HEK293 (cell line): ENCODE measurements around the gene IMPDH1.

ENCODE experiments used
- CTCF ChIA-PET: fragments of 350-600 bp; formaldehyde crosslinking; extraction: SDS; loops from one replicate; lab custom pipeline; 2021; ENCODE audit warnings: antibody characterized with exemption; lab: Yijun Ruan, JAX
- POLR2A ChIA-PET: fragments of 300-600 bp; formaldehyde crosslinking; extraction: SDS; loops from one replicate; lab custom pipeline; 2020; ENCODE audit warnings: antibody characterized with exemption, inconsistent platforms; lab: Yijun Ruan, JAX
- H3K27ac ChIP-seq: fragments of 200-500 bp; sonication (Bioruptor generic); 2 replicates; pipeline ENCODE4 v1.5.1; 2014; ENCODE audit warnings: low read depth, low read length, control low read depth, inconsistent platforms; ENCODE audit errors: extremely low read depth
- H3K36me3 ChIP-seq, 2 experiments: fragments of 200-500 bp in 1 of 2; sonication (Bioruptor generic) in 1 of 2; 1 replicate in 1 of 2; 2 replicates in 1 of 2; pipeline ENCODE4 v1.5.1; 2014 to 2017; ENCODE audit warnings: inconsistent platforms in 2 of 2, low read length in 2 of 2; ENCODE audit not compliant: control insufficient read depth in 2 of 2, insufficient read depth in 1 of 2
- H3K4me1 ChIP-seq: fragments of 200-500 bp; sonication (Bioruptor generic); 2 replicates; pipeline ENCODE4 v1.5.1; 2014; ENCODE audit warnings: mild to moderate bottlenecking, low read length, inconsistent platforms; ENCODE audit not compliant: control insufficient read depth, insufficient read depth
- H3K4me3 ChIP-seq: 2 replicates; pipeline ENCODE4 v1.5.1; 2011; ENCODE audit warnings: low read depth, mild to moderate bottlenecking, control low read depth, low read length, moderate library complexity
- H3K9me3 ChIP-seq: fragments of 200-500 bp; sonication (Bioruptor generic); 2 replicates; pipeline ENCODE4 v1.5.1; 2014; ENCODE audit warnings: low read depth, low read length, inconsistent platforms; ENCODE audit not compliant: control insufficient read depth, insufficient read depth
- EGR2 ChIP-seq: fragments of 450-650 bp; formaldehyde crosslinking; IDR thresholded peaks from 2 replicates; pipeline ENCODE4 v1.5.1; 2016; ENCODE audit warnings: low read depth, missing biosample characterization, missing genetic modification characterization
- GLIS1 ChIP-seq: fragments of 450-650 bp; formaldehyde crosslinking; IDR thresholded peaks from 2 replicates; pipeline ENCODE4 v1.5.1; 2016; ENCODE audit warnings: missing biosample characterization, missing genetic modification characterization
- GLIS2 ChIP-seq: fragments of 450-650 bp; formaldehyde crosslinking; IDR thresholded peaks from 2 replicates; pipeline ENCODE4 v1.5.1; 2016; ENCODE audit warnings: missing biosample characterization, missing genetic modification characterization
- HOXC10 ChIP-seq: sonication (generic); formaldehyde crosslinking; IDR thresholded peaks from 2 replicates; pipeline ENCODE4 v1.8.1; 2023; ENCODE audit warnings: mild to moderate bottlenecking, missing genetic modification reagents
- IKZF3 ChIP-seq: fragments of 450-650 bp; IDR thresholded peaks from 2 replicates; pipeline ENCODE4 v1.5.0; 2018; ENCODE audit warnings: missing biosample characterization, mild to moderate bottlenecking, missing genetic modification characterization, moderate library complexity
- MEIS1 ChIP-seq: sonication (generic); formaldehyde crosslinking; IDR thresholded peaks from 2 replicates; pipeline ENCODE4 v1.8.1; 2022; ENCODE audit warnings: missing genetic modification reagents, mild to moderate bottlenecking, borderline replicate concordance
- MYNN ChIP-seq: fragments of 450-650 bp; formaldehyde crosslinking; IDR thresholded peaks from 2 replicates; pipeline ENCODE4 v1.5.1; 2016; ENCODE audit warnings: missing biosample characterization, missing genetic modification characterization, borderline replicate concordance
- SALL2 ChIP-seq: fragments of 450-650 bp; formaldehyde crosslinking; IDR thresholded peaks from 2 replicates; pipeline ENCODE4 v1.5.0; 2017; ENCODE audit warnings: missing biosample characterization, mild to moderate bottlenecking, missing genetic modification characterization, borderline replicate concordance
- SETDB1 ChIP-seq: IDR thresholded peaks from one replicate; pipeline ENCODE4 v1.6.1; 2017; ENCODE audit warnings: mild to moderate bottlenecking, low read length, moderate library complexity, mixed read lengths; ENCODE audit not compliant: insufficient read length
- SP2 ChIP-seq: fragments of 450-650 bp; formaldehyde crosslinking; IDR thresholded peaks from 2 replicates; pipeline ENCODE4 v1.5.1; 2016; ENCODE audit warnings: missing biosample characterization, missing genetic modification characterization
- TRIM28 ChIP-seq: IDR thresholded peaks from 2 replicates; pipeline ENCODE4 v1.6.1; 2011; ENCODE audit warnings: low read length, control low read depth, borderline replicate concordance
- ZEB2 ChIP-seq: fragments of 450-650 bp; formaldehyde crosslinking; IDR thresholded peaks from 2 replicates; pipeline ENCODE4 v1.5.1; 2016; ENCODE audit warnings: missing biosample characterization, missing genetic modification characterization
- ZFP3 ChIP-seq: fragments of 450-650 bp; formaldehyde crosslinking; IDR thresholded peaks from 2 replicates; pipeline ENCODE4 v1.5.1; 2016; ENCODE audit warnings: low read depth, missing biosample characterization, missing genetic modification characterization
- ZNF114 ChIP-seq: fragments of 450-650 bp; formaldehyde crosslinking; IDR thresholded peaks from 2 replicates; pipeline ENCODE4 v1.5.0; 2017; ENCODE audit warnings: missing biosample characterization, missing genetic modification characterization
- ZNF157 ChIP-seq: fragments of 450-650 bp; formaldehyde crosslinking; IDR thresholded peaks from 2 replicates; pipeline ENCODE4 v1.5.1; 2016; ENCODE audit warnings: missing biosample characterization, missing genetic modification characterization
- ZNF169 ChIP-seq: fragments of 450-650 bp; formaldehyde crosslinking; IDR thresholded peaks from 2 replicates; pipeline ENCODE4 v1.5.1; 2016; ENCODE audit warnings: missing biosample characterization, missing genetic modification characterization
- ZNF211 ChIP-seq: fragments of 450-650 bp; formaldehyde crosslinking; IDR thresholded peaks from 2 replicates; pipeline ENCODE4 v1.5.1; 2016; ENCODE audit warnings: low read depth, missing biosample characterization, missing genetic modification characterization
- ZNF23 ChIP-seq: fragments of 450-650 bp; formaldehyde crosslinking; IDR thresholded peaks from 2 replicates; pipeline ENCODE4 v1.5.1; 2016; ENCODE audit warnings: missing biosample characterization, missing genetic modification characterization, borderline replicate concordance
- ZNF239 ChIP-seq: fragments of 450-650 bp; formaldehyde crosslinking; IDR thresholded peaks from 2 replicates; pipeline ENCODE4 v1.5.1; 2016; ENCODE audit warnings: missing biosample characterization, missing genetic modification characterization
- ZNF311 ChIP-seq: fragments of 450-650 bp; formaldehyde crosslinking; IDR thresholded peaks from 2 replicates; pipeline ENCODE4 v1.5.1; 2017; ENCODE audit warnings: missing biosample characterization, missing genetic modification characterization, borderline replicate concordance
- ZNF549 ChIP-seq: fragments of 450-650 bp; IDR thresholded peaks from 2 replicates; pipeline ENCODE4 v1.5.1; 2018; ENCODE audit warnings: missing biosample characterization, missing genetic modification characterization, mild to moderate bottlenecking, inconsistent platforms, moderate library complexity
- ZNF600 ChIP-seq: fragments of 450-650 bp; formaldehyde crosslinking; IDR thresholded peaks from 2 replicates; pipeline ENCODE4 v1.5.1; 2016; ENCODE audit warnings: missing biosample characterization, missing genetic modification characterization
- ZNF623 ChIP-seq: fragments of 450-650 bp; formaldehyde crosslinking; IDR thresholded peaks from 2 replicates; pipeline ENCODE4 v1.5.1; 2016; ENCODE audit warnings: missing biosample characterization, missing genetic modification characterization
- ZNF626 ChIP-seq: fragments of 450-650 bp; sonication (Bioruptor Pico); formaldehyde crosslinking; IDR thresholded peaks from 2 replicates; pipeline ENCODE4 v1.5.1; 2018; ENCODE audit warnings: missing biosample characterization, missing genetic modification characterization, inconsistent platforms
- ZNF629 ChIP-seq: fragments of 450-650 bp; formaldehyde crosslinking; IDR thresholded peaks from 2 replicates; pipeline ENCODE4 v1.5.1; 2017; ENCODE audit warnings: missing biosample characterization, missing genetic modification characterization
- ZNF677 ChIP-seq: fragments of 450-650 bp; IDR thresholded peaks from 2 replicates; pipeline ENCODE4 v1.5.0; 2018; ENCODE audit warnings: missing biosample characterization, mild to moderate bottlenecking, missing genetic modification characterization, moderate library complexity
- ZNF76 ChIP-seq: fragments of 450-650 bp; formaldehyde crosslinking; IDR thresholded peaks from 2 replicates; pipeline ENCODE4; 2016; ENCODE audit warnings: low read depth, missing biosample characterization, missing genetic modification characterization, borderline replicate concordance
- ZNF777 ChIP-seq: fragments of 450-650 bp; formaldehyde crosslinking; IDR thresholded peaks from 2 replicates; pipeline ENCODE4 v1.5.1; 2017; ENCODE audit warnings: missing biosample characterization, missing genetic modification characterization, borderline replicate concordance
- ZNF791 ChIP-seq: fragments of 450-650 bp; formaldehyde crosslinking; IDR thresholded peaks from 2 replicates; pipeline ENCODE4 v1.5.1; 2016; ENCODE audit warnings: missing biosample characterization, missing genetic modification characterization
- ZNF843 ChIP-seq: fragments of 450-650 bp; formaldehyde crosslinking; IDR thresholded peaks from 2 replicates; pipeline ENCODE4 v1.5.1; 2016; ENCODE audit warnings: missing biosample characterization, missing genetic modification characterization
- ZSCAN16 ChIP-seq: fragments of 450-650 bp; formaldehyde crosslinking; IDR thresholded peaks from 2 replicates; pipeline ENCODE4 v1.5.1; 2016; ENCODE audit warnings: missing biosample characterization, missing genetic modification characterization
- TF ChIP-seq, protein P1 (sequence below): fragments of 450-650 bp; formaldehyde crosslinking; IDR thresholded peaks from 2 replicates; pipeline ENCODE4 v1.5.1; 2016; ENCODE audit warnings: missing biosample characterization, missing genetic modification characterization, borderline replicate concordance
- TF ChIP-seq, protein P2 (sequence below): fragments of 450-650 bp; formaldehyde crosslinking; IDR thresholded peaks from 2 replicates; pipeline ENCODE4 v1.5.1; 2016; ENCODE audit warnings: missing biosample characterization, missing genetic modification characterization

Gene IMPDH1

DNA sequence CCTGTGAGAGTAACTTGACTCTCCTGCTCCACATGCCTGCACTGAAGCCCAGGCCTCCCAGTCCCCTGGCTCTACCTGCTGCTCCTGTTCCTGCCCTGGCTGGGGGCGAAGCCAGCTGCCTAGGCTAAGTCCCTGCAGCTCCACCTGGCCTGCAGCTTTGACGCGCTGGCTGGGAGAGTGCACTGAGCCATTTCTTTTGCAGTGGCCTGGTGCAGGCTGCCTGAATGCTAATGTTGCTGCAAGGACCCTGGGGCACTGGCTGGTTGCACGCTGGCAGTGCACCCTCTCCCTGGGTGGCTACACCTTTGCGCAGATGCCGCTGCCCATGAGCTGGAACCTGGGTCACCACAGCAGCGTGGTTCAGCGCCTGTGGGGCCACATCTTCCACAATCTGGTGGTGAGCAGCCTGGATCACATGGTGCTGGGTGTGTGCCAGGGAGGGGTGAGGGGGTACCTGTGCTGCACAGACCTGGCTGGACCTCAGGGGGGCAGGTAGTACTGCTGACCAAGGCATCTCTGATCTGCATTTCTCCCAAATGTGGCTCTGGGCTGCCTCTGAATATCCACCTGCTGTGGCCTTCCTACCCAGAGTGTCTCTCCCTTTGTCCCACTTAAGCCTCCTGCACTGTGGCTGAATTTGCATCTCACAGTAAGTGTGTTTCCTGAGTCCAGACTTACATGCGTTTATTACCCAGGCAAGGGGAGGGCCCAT lies 20.0 kb downstream of the IMPDH1 start (continued):
- TF ChIP-seq ZFP3: no peak
- TF ChIP-seq, protein P1, sequence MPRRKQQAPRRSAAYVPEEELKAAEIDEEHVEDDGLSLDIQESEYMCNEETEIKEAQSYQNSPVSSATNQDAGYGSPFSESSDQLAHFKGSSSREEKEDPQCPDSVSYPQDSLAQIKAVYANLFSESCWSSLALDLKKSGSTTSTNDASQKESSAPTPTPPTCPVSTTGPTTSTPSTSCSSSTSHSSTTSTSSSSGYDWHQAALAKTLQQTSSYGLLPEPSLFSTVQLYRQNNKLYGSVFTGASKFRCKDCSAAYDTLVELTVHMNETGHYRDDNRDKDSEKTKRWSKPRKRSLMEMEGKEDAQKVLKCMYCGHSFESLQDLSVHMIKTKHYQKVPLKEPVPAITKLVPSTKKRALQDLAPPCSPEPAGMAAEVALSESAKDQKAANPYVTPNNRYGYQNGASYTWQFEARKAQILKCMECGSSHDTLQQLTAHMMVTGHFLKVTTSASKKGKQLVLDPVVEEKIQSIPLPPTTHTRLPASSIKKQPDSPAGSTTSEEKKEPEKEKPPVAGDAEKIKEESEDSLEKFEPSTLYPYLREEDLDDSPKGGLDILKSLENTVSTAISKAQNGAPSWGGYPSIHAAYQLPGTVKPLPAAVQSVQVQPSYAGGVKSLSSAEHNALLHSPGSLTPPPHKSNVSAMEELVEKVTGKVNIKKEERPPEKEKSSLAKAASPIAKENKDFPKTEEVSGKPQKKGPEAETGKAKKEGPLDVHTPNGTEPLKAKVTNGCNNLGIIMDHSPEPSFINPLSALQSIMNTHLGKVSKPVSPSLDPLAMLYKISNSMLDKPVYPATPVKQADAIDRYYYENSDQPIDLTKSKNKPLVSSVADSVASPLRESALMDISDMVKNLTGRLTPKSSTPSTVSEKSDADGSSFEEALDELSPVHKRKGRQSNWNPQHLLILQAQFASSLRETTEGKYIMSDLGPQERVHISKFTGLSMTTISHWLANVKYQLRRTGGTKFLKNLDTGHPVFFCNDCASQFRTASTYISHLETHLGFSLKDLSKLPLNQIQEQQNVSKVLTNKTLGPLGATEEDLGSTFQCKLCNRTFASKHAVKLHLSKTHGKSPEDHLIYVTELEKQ (tag by site-specific recombination): no peak
- TF ChIP-seq ZNF600: peak; percentile 84
- TF ChIP-seq ZNF239 (tag by site-specific recombination): no peak
- no peak for TF ChIP-seq TRIM28
- TF ChIP-seq HOXC10 (CRISPR knock-in tag): no peak
- TF ChIP-seq ZEB2 (tag by site-specific recombination): no peak
- no peak for TF ChIP-seq ZSCAN16
- peak; percentile 74; the same call in 1 of the 2 replicates for TF ChIP-seq GLIS2 (tag by site-specific recombination)
- peak; percentile 97; the same call in 1 of the 2 replicates for TF ChIP-seq GLIS1 (tag by site-specific recombination)
- no peak for TF ChIP-seq IKZF3 (tag by site-specific recombination)
- TF ChIP-seq, protein P2, sequence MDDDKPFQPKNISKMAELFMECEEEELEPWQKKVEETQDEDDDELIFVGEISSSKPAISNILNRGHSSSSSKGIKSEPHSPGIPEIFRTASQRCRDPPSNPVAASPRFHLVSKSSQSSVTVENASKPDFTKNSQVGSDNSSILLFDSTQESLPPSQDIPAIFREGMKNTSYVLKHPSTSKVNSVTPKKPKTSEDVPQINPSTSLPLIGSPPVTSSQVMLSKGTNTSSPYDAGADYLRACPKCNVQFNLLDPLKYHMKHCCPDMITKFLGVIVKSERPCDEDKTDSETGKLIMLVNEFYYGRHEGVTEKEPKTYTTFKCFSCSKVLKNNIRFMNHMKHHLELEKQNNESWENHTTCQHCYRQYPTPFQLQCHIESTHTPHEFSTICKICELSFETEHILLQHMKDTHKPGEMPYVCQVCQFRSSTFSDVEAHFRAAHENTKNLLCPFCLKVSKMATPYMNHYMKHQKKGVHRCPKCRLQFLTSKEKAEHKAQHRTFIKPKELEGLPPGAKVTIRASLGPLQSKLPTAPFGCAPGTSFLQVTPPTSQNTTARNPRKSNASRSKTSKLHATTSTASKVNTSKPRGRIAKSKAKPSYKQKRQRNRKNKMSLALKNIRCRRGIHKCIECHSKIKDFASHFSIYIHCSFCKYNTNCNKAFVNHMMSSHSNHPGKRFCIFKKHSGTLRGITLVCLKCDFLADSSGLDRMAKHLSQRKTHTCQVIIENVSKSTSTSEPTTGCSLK (tag by site-specific recombination): no peak
- no peak for TF ChIP-seq ZNF211 (tag by site-specific recombination)
- no peak for TF ChIP-seq ZNF791 (tag by site-specific recombination)
- no peak for TF ChIP-seq SALL2
- TF ChIP-seq ZNF157 (tag by site-specific recombination): no peak
- TF ChIP-seq SP2 (tag by site-specific recombination): no peak

DNA sequence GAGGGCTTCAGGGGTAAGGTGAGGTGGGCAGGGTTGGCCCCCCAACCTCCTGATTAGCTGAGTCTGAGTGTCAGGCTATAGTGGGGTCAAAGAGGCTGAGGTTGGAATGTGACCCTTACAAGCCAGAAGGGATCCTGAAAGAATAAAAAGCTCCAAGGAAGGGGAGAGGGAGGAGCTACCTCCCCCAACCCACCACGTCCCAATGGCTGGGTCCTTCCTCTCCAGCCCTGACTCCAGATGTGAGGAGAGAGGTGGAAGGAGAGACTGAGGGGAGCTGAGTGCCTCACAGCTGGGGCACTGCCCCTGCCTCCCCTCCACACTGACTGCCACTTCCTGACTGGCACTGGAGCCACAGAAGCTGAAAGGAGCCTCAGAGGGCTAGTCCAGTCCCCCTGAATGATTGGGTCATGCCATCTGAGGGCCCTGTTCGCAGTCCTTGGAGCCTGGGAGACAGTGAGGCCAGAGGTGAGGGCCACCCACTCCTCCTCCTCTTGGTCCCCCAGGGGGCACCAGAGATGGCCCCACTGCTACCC lies 20.6 kb downstream of the IMPDH1 start:
- peaks cover 0 to 19% of the 10 kb centered on the region in 2 experiments; a peak in 1 of 3 replicates for H3K36me3 ChIP-seq
- TF ChIP-seq ZNF23 (tag by site-specific recombination) (no peak), ZNF211 (tag by site-specific recombination) (no peak), ZNF549 (no peak), SETDB1 (no peak), ZNF843 (tag by site-specific recombination) (no peak), ZNF626 (no peak), ZNF311 (tag by site-specific recombination) (no peak), ZNF623 (no peak), MYNN (no peak), MEIS1 (no peak), ZNF114 (tag by site-specific recombination) (no peak), ZNF76 (tag by site-specific recombination) (no peak), EGR2 (no peak), ZNF169 (tag by site-specific recombination) (no peak), ZNF629 (tag by site-specific recombination) (no peak), ZNF677 (tag by site-specific recombination) (no peak), ZNF777 (tag by site-specific recombination) (no peak), ZNF239 (tag by site-specific recombination) (no peak)
- TF ChIP-seq, all 188 proteins: peak for 0
- CTCF ChIA-PET: interaction anchor here (0.6 to 18.1 kb wide), 13 partner anchors 8 to 105 kb away, joined by 3 to 378 read pairs (median 4); partner anchors contain the start of gene RBM28
- Histone ChIP-seq H3K9me3 (no peaks in the 10 kb centered on the region), H3K27ac (no peak overlapping the region), H3K4me1 (no peaks in the 10 kb centered on the region), H3K4me3 (no peak overlapping the region)
- POLR2A ChIA-PET: no interaction called here
